HG02870 (cell line): Measurements from ENCODE around the gene WFDC1.

Experiments used
- ATAC-seq: cut with Tn5 transposase; IDR thresholded peaks from one replicate; pipeline ENCODE4 v1.9.1; 2021; ENCODE audit warnings: mild to moderate bottlenecking, moderate library complexity; ENCODE audit not compliant: unreplicated experiment

Gene WFDC1

GRCh38 chr16:84370723-84371552, 76.3 kb downstream of the WFDC1 start:
- ATAC-seq, result no peak

GRCh38 chr16:84371553-84371865, 76.8 kb downstream of the WFDC1 start:
- ATAC-seq, result no peak

- no peak for ATAC-seq
These were observed 79.3 kb downstream of the WFDC1 start for GRCh38 chr16:84373907-84374489.

GRCh38 chr16:84378099-84378498, 83.4 kb downstream of the WFDC1 start:
- no peak for ATAC-seq

- no peak for ATAC-seq
These were observed 83.9 kb downstream of the WFDC1 start for GRCh38 chr16:84378567-84378966.

- ATAC-seq, result no peak
These were observed 84.5 kb downstream of the WFDC1 start for GRCh38 chr16:84379008-84379708.
